ENCODE data around the gene NRIP2. TPM values are rescaled to one million over a fixed set of nuclear protein-coding genes. Genes with fewer than 3 reads are reported as not detected.

The NRIP2 gene
- total RNA-seq, 2 donors from 2014 or later = 0.59 to 3.0 TPM

GRCh38 chr12:2813214-2814185, 21.3 kb downstream of the NRIP2 start:
- no peaks in the 10 kb centered on the region for H3K27me3 ChIP-seq
- peaks cover 0 to 23% of the 10 kb centered on the region in 2 donors for H3K4me1 ChIP-seq
- H3K9me3 ChIP-seq = no peaks in the 10 kb centered on the region
- peaks cover 11% of the 10 kb centered on the region for H3K36me3 ChIP-seq
- TF ChIP-seq CTCF (IDR thresholded peaks at IDR 0.05) = peak in 1 of 2 donors; percentile 66
- DNase-seq (ENCODE audit: low spot score) = no peak
- H3K4me3 ChIP-seq = peak overlapping the region; percentile 76 to 79
- peak overlapping the region; percentile 93 to 94 for H3K27ac ChIP-seq

- Histone ChIP-seq H3K27ac (peak within 1 kb of the TSS; percentile 93 to 94), H3K4me3 (peak within 1 kb of the TSS; percentile 76 to 79), H3K27me3 (no peaks in the 10 kb centered on the region), H3K36me3 (peaks cover 1% of the 10 kb centered on the region), H3K4me1 (peaks cover 0 to 23% of the 10 kb centered on the region in 2 donors), H3K9me3 (no peaks in the 10 kb centered on the region)
- peak; percentile 98 for DNase-seq (ENCODE audit: low spot score)
- TF ChIP-seq CTCF (IDR thresholded peaks at IDR 0.05) = peak in 1 of 2 donors; percentile 9
Observed at GRCh38 chr12:2812290-2813213, 22.3 kb downstream of the NRIP2 start, which contains the start of gene ITFG2. Gene ITFG2 (plus strand): TSS chr12:2812668. CDS start chr12:2812761, 93 bp downstream.

GRCh38 chr12:2811801-2812200, 23.0 kb downstream of the NRIP2 start:
- Histone ChIP-seq H3K27me3 (no peaks in the 10 kb centered on the region), H3K36me3 (no peaks in the 10 kb centered on the region), H3K4me1 (peaks cover 0 to 23% of the 10 kb centered on the region in 2 donors), H3K27ac (peak overlapping the region; percentile 93 to 94), H3K4me3 (peak overlapping the region; percentile 76 to 79), H3K9me3 (no peaks in the 10 kb centered on the region)
- no peak for TF ChIP-seq CTCF (IDR thresholded peaks at IDR 0.05)
- no peak for DNase-seq (ENCODE audit: low spot score)

- TF ChIP-seq CTCF (IDR thresholded peaks at IDR 0.05) = no peak
- peaks cover 31% of the 10 kb centered on the region for H3K36me3 ChIP-seq
Observed at GRCh38 chr12:2806700-2807099, 28.1 kb downstream of the NRIP2 start.

GRCh38 chr12:2805143-2805520, 29.7 kb downstream of the NRIP2 start:
- Histone ChIP-seq H3K27me3 (no peaks in the 10 kb centered on the region), H3K36me3 (peaks cover 47% of the 10 kb centered on the region), H3K4me1 (peaks cover 0 to 25% of the 10 kb centered on the region in 2 donors), H3K4me3 (no peak overlapping the region), H3K27ac (peak overlapping the region in 1 of 2 donors; percentile 44), H3K9me3 (no peaks in the 10 kb centered on the region)
- TF ChIP-seq CTCF (IDR thresholded peaks at IDR 0.05) = no peak
- no peak for DNase-seq (ENCODE audit: low spot score)

More at GRCh38 chr12:2806700-2807099, 28.1 kb downstream of the NRIP2 start:
- no peaks in the 10 kb centered on the region for H3K9me3 ChIP-seq
- no peaks in the 10 kb centered on the region for H3K27me3 ChIP-seq
- no peak for DNase-seq (ENCODE audit: low spot score)
- H3K4me1 ChIP-seq = peaks cover 0 to 21% of the 10 kb centered on the region in 2 donors
- no peak overlapping the region for H3K4me3 ChIP-seq
- no peak overlapping the region for H3K27ac ChIP-seq

Measured in right atrium auricular region (tissue), 2 donors.